Body of pancreas (tissue), 4 donors: Measurements from ENCODE around the gene CFAP161. TPM values are rescaled to one million over a fixed set of nuclear protein-coding genes. Genes with fewer than 3 reads are reported as not detected.
A peak's percentile ranks its signal among the peaks of the same experiment; 100 is the strongest.

ENCODE experiments used
- ATAC-seq: fragments of 150-250 bp; one replicate; pipeline ENCODE4 v1.9.1; 2016
- DNase-seq, 4 donors: peaks; one replicate each; pipeline ENCODE4 v3.0.0-alpha.2; 2019
- H3K27ac ChIP-seq, 4 donors: fragments of 200-600 bp; sonication (generic); 1 replicate in 3 of 4; 2 replicates in 1 of 4; pipeline versions ENCODE4 v1.5.1 to v1.6.1; 2016 to 2019; ENCODE audit warnings: mild to moderate bottlenecking in 1 of 4, mixed read lengths in 1 of 4, moderate library complexity in 1 of 4
- H3K27me3 ChIP-seq, 2 donors: fragments of 200-600 bp; sonication (generic); one replicate each; pipeline ENCODE4 v1.6.0; 2016; ENCODE audit warnings: mild to moderate bottlenecking in 1 of 2
- H3K36me3 ChIP-seq, 2 donors: fragments of 200-600 bp; sonication (generic); replicated peaks in 1 of 2; 2 replicates each; pipeline ENCODE4 v1.5.1; 2016; ENCODE audit warnings: low read depth in 2 of 2; ENCODE audit not compliant: insufficient read depth in 1 of 2
- H3K4me1 ChIP-seq: fragments of 200-600 bp; sonication (generic); one replicate; pipeline ENCODE4 v1.6.0; 2016
- H3K4me3 ChIP-seq, 2 donors: fragments of 200-600 bp; sonication (generic); 1 replicate in 1 of 2; 2 replicates in 1 of 2; pipeline ENCODE4 v1.5.1; 2016 to 2019
- H3K9me3 ChIP-seq, 3 donors: fragments of 200-600 bp; sonication (generic); 1 replicate in 2 of 3; 2 replicates in 1 of 3; pipeline ENCODE4 v1.5.1; 2016
- CTCF ChIP-seq, 7 experiments: fragments of 450-650 bp in 4 of 7; fragments of 200-600 bp in 3 of 7; sonication (generic) in 3 of 7; IDR thresholded peaks; one replicate each; pipeline ENCODE4 v1.5.1; 2016 to 2019; ENCODE audit warnings: antibody characterized with exemption in 7 of 7
- POLR2A ChIP-seq, 3 donors: fragments of 450-650 bp; IDR thresholded peaks; one replicate each; pipeline ENCODE4 v1.6.1; 2016; ENCODE audit warnings: antibody characterized with exemption in 3 of 3, mild to moderate bottlenecking in 2 of 3
- WGBS, 2 donors: methylation state at CpG; one replicate each; pipeline ENCODE4 v1.1.5; 2017; 5-methylcytosine and 5-hydroxymethylcytosine counted together
- intact Hi-C: fragments of 100-400 bp; cut with DNase I; formaldehyde crosslinking; loops from one replicate; pipeline ENCODE4 v1.15.1; 2023
- total RNA-seq, 2 donors: library from RNA; depleted of rRNA; stranded (reverse); fragments of >200 nt; gene quantifications; one replicate each; pipeline ENCODE4 v1.1.0, GENCODE V29; 2016

CFAP161 gene
- total RNA-seq, 2 donors from 2014 or later, result not detected

- intact Hi-C loops, result no loop called here
- H3K27me3 ChIP-seq, result no peaks in the 10 kb centered on the region
- no peaks in the 10 kb centered on the region for H3K9me3 ChIP-seq
- ATAC-seq (no peak), DNase-seq (no peak)
- H3K4me1 ChIP-seq, result peaks cover 7% of the 10 kb centered on the region
- no peaks in the 10 kb centered on the region for H3K36me3 ChIP-seq
- TF ChIP-seq POLR2A (IDR thresholded peaks at IDR 0.05) (no peak), CTCF (IDR thresholded peaks at IDR 0.05) (no peak)
- peak overlapping the region in 1 of 4 donors; percentile 8 for H3K27ac ChIP-seq
- 43 to 55% methylated on average over 13 of the region's 13 CpGs for WGBS, 2 donors
- no peak overlapping the region for H3K4me3 ChIP-seq
Observed at GRCh38 chr15:81182756-81183438, 48.8 kb downstream of the CFAP161 start.

DNA sequence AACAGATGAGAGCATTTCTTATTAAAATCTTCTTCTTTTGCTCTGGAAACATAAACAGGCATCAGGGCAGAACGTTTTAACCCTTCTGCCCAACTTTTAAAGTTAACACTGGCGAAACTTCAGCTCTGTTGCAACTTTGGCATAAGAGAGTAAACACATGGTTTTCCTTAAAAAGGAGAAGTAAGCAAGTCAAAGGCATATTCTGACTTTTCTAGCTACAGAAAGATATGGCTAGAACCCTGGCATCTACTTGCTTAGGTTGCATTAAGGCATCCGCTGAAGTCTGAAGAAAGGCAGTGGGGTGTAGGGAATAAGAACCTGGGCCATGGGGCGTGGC lies 49.3 kb downstream of the CFAP161 start:
- no peaks in the 10 kb centered on the region for H3K36me3 ChIP-seq
- TF ChIP-seq CTCF (IDR thresholded peaks at IDR 0.05), result no peak
- no peak for TF ChIP-seq POLR2A (IDR thresholded peaks at IDR 0.05)
- 68 to 76% methylated on average over 4 of the region's 4 CpGs for WGBS, 2 donors
- DNase-seq, result no peak
- no peak overlapping the region for H3K27ac ChIP-seq
- H3K27me3 ChIP-seq, result no peaks in the 10 kb centered on the region
- no peak for ATAC-seq
- intact Hi-C loops, result no loop called here
- H3K4me1 ChIP-seq, result peaks cover 7% of the 10 kb centered on the region
- H3K9me3 ChIP-seq, result no peaks in the 10 kb centered on the region
- no peak overlapping the region for H3K4me3 ChIP-seq

DNA sequence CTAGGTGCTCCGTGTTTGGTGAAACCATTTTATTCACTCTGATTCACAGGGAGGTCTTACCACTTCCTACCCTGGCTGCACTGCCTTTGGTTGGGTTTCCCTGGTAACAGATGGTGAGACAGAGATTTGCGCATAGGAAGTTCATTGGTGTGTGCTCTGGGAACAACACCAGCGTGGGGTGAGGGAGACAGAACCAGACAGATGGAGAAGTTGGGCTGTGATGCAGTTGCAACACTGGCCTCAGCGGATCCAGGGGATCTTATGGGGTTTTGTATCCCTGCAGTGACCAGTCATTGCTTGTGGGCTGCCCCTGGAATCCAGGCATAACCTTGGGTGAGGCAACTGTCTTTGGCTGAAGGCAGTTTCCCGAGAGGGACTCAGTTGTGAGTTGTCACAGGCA lies 50.1 kb downstream of the CFAP161 start:
- Histone ChIP-seq H3K4me1 (peaks cover 7% of the 10 kb centered on the region), H3K27ac (no peak overlapping the region), H3K36me3 (no peaks in the 10 kb centered on the region), H3K4me3 (no peak overlapping the region), H3K9me3 (no peaks in the 10 kb centered on the region), H3K27me3 (no peaks in the 10 kb centered on the region)
- intact Hi-C loops, result no loop called here
- ATAC-seq, result peak; percentile 45
- TF ChIP-seq POLR2A (IDR thresholded peaks at IDR 0.05) (no peak), CTCF (IDR thresholded peaks at IDR 0.05) (no peak)
- peak in 1 of 4 donors; percentile 26 for DNase-seq
- 61 to 77% methylated on average over 5 of the region's 5 CpGs for whole genome bisulfite sequencing, 2 donors

DNA sequence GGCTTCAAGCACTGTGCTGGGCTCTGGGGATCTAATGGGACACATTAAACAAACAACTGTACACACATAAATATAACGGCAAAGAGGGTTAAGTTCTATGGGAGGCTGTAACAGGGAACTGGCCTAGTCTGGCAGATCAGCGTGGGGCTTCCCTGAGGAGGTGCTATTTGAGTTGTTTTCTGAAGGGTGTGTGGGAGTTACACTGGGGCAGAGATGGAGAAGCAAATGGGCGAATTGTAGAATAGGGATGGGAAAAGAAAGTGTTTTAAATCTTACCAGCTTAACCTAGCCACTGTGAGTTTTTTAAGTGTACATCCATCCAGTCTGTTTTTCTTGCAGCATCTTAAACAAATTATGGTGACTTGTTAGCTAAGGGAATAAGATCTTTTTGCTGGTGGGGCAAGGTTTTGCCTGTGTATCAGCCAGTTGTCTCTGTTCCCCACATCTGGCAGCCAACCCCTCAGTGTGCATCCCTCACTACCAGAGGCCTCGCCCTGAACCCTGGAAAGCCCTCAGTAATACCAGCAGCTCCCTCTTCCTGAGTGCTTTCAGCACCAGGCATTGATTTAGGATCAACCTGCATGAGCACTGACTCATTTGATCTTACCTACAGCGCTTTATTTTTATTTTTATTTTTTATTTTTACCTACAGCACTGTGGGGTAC lies 51.7 kb downstream of the CFAP161 start:
- TF ChIP-seq POLR2A (IDR thresholded peaks at IDR 0.05) (no peak), CTCF (IDR thresholded peaks at IDR 0.05) (no peak)
- intact Hi-C loops, result no loop called here
- DNase-seq, result no peak

DNA sequence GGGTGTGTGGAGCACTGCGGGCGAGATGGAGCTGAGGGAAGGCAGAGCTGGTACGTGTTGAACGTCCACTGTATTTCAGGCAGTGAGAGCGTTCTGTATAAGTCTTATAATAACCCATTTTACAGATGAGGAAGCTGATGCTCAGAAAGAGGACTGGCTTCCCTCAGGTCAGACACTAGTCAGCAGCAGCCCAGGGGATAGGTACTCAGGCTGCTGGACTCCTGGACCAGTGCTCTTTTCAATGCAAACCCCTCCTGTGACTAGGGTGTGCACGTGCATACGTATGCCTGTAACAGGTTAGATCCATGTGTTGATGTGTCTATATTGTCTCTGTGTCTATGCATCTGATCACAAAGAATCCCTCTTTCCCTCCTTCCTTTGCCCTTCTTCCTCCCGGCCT lies 54.3 kb downstream of the CFAP161 start:
- no peak overlapping the region for H3K27ac ChIP-seq
- WGBS, 2 donors, result 91 to 94% methylated on average over 8 of the region's 8 CpGs

More for the DNA sequence above, 51.7 kb downstream of the CFAP161 start:
- Histone ChIP-seq H3K27me3 (no peaks in the 10 kb centered on the region), H3K9me3 (no peaks in the 10 kb centered on the region), H3K4me3 (no peak overlapping the region), H3K36me3 (no peaks in the 10 kb centered on the region), H3K27ac (no peak overlapping the region), H3K4me1 (peaks cover 20% of the 10 kb centered on the region)
- WGBS, 2 donors, result 86 to 89% methylated on average over 5 of the region's 5 CpGs
- ATAC-seq, result no peak

More for the DNA sequence above, 54.3 kb downstream of the CFAP161 start:
- Histone ChIP-seq H3K9me3 (no peaks in the 10 kb centered on the region), H3K36me3 (no peaks in the 10 kb centered on the region), H3K4me3 (no peak overlapping the region), H3K27me3 (no peaks in the 10 kb centered on the region), H3K4me1 (peaks cover 14% of the 10 kb centered on the region)
- ATAC-seq (no peak), DNase-seq (no peak)
- intact Hi-C loops, result no loop called here
- TF ChIP-seq POLR2A (IDR thresholded peaks at IDR 0.05) (no peak), CTCF (IDR thresholded peaks at IDR 0.05) (no peak)
